SU-DHL-6 (cell line): ENCODE measurements around the gene SLC44A4.
"Not testable (repeated sequence)": the region's sequence is repeated elsewhere in the genome, so short reads cannot be mapped to it uniquely, and the experiment has no call there.

Experiments used
- H2AFZ ChIP-seq: fragments of 200-600 bp; sonication (generic); 2 replicates; pipeline ENCODE4 v1.6.1; 2014; ENCODE audit warnings: low read depth, mild to moderate bottlenecking, moderate library complexity, mixed read lengths, antibody characterized with exemption, low read length; ENCODE audit not compliant: severe bottlenecking
- H3F3A ChIP-seq: fragments of 200-600 bp; shearing (Covaris generic); 2 replicates; pipeline ENCODE4 v1.6.0; 2016; ENCODE audit warnings: antibody characterized with exemption, mild to moderate bottlenecking; ENCODE audit not compliant: insufficient read depth
- H3K27ac ChIP-seq: fragments of 200-600 bp; sonication (generic); 2 replicates; pipeline ENCODE4 v1.5.1; 2016; ENCODE audit warnings: low read depth, mild to moderate bottlenecking, low read length, moderate library complexity, mixed read lengths
- H3K27me3 ChIP-seq: fragments of 200-600 bp; sonication (generic), shearing (Covaris generic); 2 replicates; pipeline ENCODE4 v1.6.0; 2014; ENCODE audit warnings: mild to moderate bottlenecking, low read length
- H3K36me3 ChIP-seq: fragments of 200-600 bp; sonication (generic); 2 replicates; pipeline ENCODE4 v1.6.1; 2014; ENCODE audit warnings: mild to moderate bottlenecking, low read length, mixed read lengths
- H3K4me2 ChIP-seq: fragments of 300-600, 200-600 bp; shearing (Covaris generic), sonication (generic); 2 replicates; pipeline ENCODE4 v1.6.0; 2014; ENCODE audit warnings: low read length, low read depth, mild to moderate bottlenecking; ENCODE audit not compliant: poor library complexity, severe bottlenecking
- H3K4me3 ChIP-seq: fragments of 200-600 bp; sonication (generic); 2 replicates; pipeline ENCODE4 v1.5.1; 2014; ENCODE audit warnings: antibody characterized with exemption, low read length, mild to moderate bottlenecking, mixed read lengths; ENCODE audit not compliant: insufficient read depth, poor library complexity, severe bottlenecking
- H3K79me2 ChIP-seq: fragments of 200-600 bp; sonication (generic); 2 replicates; pipeline ENCODE4 v1.6.1; 2014; ENCODE audit warnings: mild to moderate bottlenecking, low read length, moderate library complexity; ENCODE audit not compliant: insufficient read depth
- H3K9ac ChIP-seq: fragments of 200-600 bp; sonication (generic); 2 replicates; pipeline ENCODE4 v1.7.0; 2014; ENCODE audit warnings: mild to moderate bottlenecking, low read length
- H3K9me2 ChIP-seq: fragments of 200-600 bp; sonication (generic); replicated peaks from 2 replicates; pipeline ENCODE4 v1.6.1; 2014; ENCODE audit warnings: low read length; ENCODE audit not compliant: insufficient read depth
- H3K9me3 ChIP-seq: fragments of 200-600 bp; sonication (generic); 2 replicates; pipeline ENCODE4 v1.6.1; 2014; ENCODE audit warnings: low read length, mixed read lengths; ENCODE audit not compliant: insufficient read depth
- H4K20me1 ChIP-seq: fragments of 200-600 bp; sonication (generic); 2 replicates; pipeline ENCODE4 v1.6.1; 2014; ENCODE audit warnings: low read depth, mild to moderate bottlenecking, antibody characterized with exemption, low read length, moderate library complexity, mixed read lengths
- CTCF ChIP-seq: fragments of 200-600 bp; sonication (generic); IDR thresholded peaks from one replicate; pipeline ENCODE4 v1.5.1; 2017; ENCODE audit warnings: antibody characterized with exemption, mild to moderate bottlenecking, low read length, moderate library complexity; ENCODE audit not compliant: insufficient read depth, poor library complexity, severe bottlenecking
- EZH2phosphoT487 ChIP-seq: fragments of 200-600 bp; sonication (generic), shearing (Covaris generic); conservative IDR thresholded peaks from 2 replicates; pipeline ENCODE4 v1.6.1; 2018; ENCODE audit warnings: mild to moderate bottlenecking, antibody characterized with exemption, low read length, moderate library complexity, mixed read lengths

Gene SLC44A4

GRCh38 chr6:31844507-31844906 lies 34.3 kb downstream of the SLC44A4 start:
- H2AFZ ChIP-seq: no peak overlapping the region
- H3K36me3 ChIP-seq: peaks cover 12% of the 10 kb centered on the region
- no peak overlapping the region for H3K4me2 ChIP-seq
- no peaks in the 10 kb centered on the region for H3K27me3 ChIP-seq
- H4K20me1 ChIP-seq: no peaks in the 10 kb centered on the region
- H3K9me2 ChIP-seq: no peaks in the 10 kb centered on the region
- H3K27ac ChIP-seq: no peak overlapping the region
- TF ChIP-seq CTCF: no peak
- no peak for TF ChIP-seq EZH2phosphoT487
- no peak overlapping the region for H3K9ac ChIP-seq
- H3K4me3 ChIP-seq: no peak overlapping the region
- no peaks in the 10 kb centered on the region for H3K79me2 ChIP-seq
- peaks cover 55% of the 10 kb centered on the region for H3F3A ChIP-seq
- no peaks in the 10 kb centered on the region for H3K9me3 ChIP-seq

- Histone ChIP-seq H3F3A (peaks cover 76% of the 10 kb centered on the region), H3K9me3 (no peaks in the 10 kb centered on the region), H3K79me2 (peaks cover 15% of the 10 kb centered on the region), H3K9me2 (no peaks in the 10 kb centered on the region), H2AFZ (no peak overlapping the region), H4K20me1 (peaks cover 16% of the 10 kb centered on the region), H3K9ac (no peak overlapping the region), H3K4me3 (no peak overlapping the region), H3K4me2 (no peak overlapping the region), H3K36me3 (peaks cover 33% of the 10 kb centered on the region), H3K27me3 (no peaks in the 10 kb centered on the region), H3K27ac (no peak overlapping the region)
- no peak for TF ChIP-seq CTCF
- no peak for TF ChIP-seq EZH2phosphoT487
Observed at GRCh38 chr6:31842053-31842452, 36.7 kb downstream of the SLC44A4 start.

- Histone ChIP-seq H3K79me2 (peaks cover 38% of the 10 kb centered on the region), H3F3A (peaks cover 84% of the 10 kb centered on the region), H3K36me3 (peaks cover 52% of the 10 kb centered on the region), H4K20me1 (peaks cover 25% of the 10 kb centered on the region)
- not testable (repeated sequence) for H3K27ac ChIP-seq, H3K27me3 ChIP-seq, H3K9ac ChIP-seq, H2AFZ ChIP-seq, H3K9me2 ChIP-seq, H3K9me3 ChIP-seq, H3K4me2 ChIP-seq, H3K4me3 ChIP-seq
Observed at GRCh38 chr6:31839779-31840126, 39.0 kb downstream of the SLC44A4 start.

- no peaks in the 10 kb centered on the region for H3K9me3 ChIP-seq
- H3K27ac ChIP-seq: no peak overlapping the region
- no peak overlapping the region for H3K4me3 ChIP-seq
- H3K9ac ChIP-seq: no peak overlapping the region
- peak overlapping the region; percentile 14 for H3K4me2 ChIP-seq
- no peaks in the 10 kb centered on the region for H3K9me2 ChIP-seq
- H4K20me1 ChIP-seq: peaks cover 25% of the 10 kb centered on the region
- H3K36me3 ChIP-seq: peaks cover 52% of the 10 kb centered on the region
- peaks cover 46% of the 10 kb centered on the region for H3K79me2 ChIP-seq
- H3F3A ChIP-seq: peaks cover 91% of the 10 kb centered on the region
- TF ChIP-seq CTCF (no peak), EZH2phosphoT487 (no peak)
- no peak overlapping the region for H2AFZ ChIP-seq
- no peaks in the 10 kb centered on the region for H3K27me3 ChIP-seq
Observed at GRCh38 chr6:31838968-31839367, 39.8 kb downstream of the SLC44A4 start.

- not testable (repeated sequence) for H2AFZ ChIP-seq, H3K9me2 ChIP-seq, H3K27me3 ChIP-seq, H3K9me3 ChIP-seq
- peaks cover 52% of the 10 kb centered on the region for H3K36me3 ChIP-seq
- H3F3A ChIP-seq: peaks cover 94% of the 10 kb centered on the region
- H4K20me1 ChIP-seq: peaks cover 25% of the 10 kb centered on the region
- peaks cover 50% of the 10 kb centered on the region for H3K79me2 ChIP-seq
- H3K9ac ChIP-seq: peak overlapping the region; percentile 96
- H3K4me2 ChIP-seq: peak overlapping the region; percentile 97
- peak overlapping the region; percentile 90; the same call in 1 of the 2 replicates for H3K27ac ChIP-seq
- H3K4me3 ChIP-seq: peak overlapping the region; percentile 92
Observed at GRCh38 chr6:31838114-31838553, 40.7 kb downstream of the SLC44A4 start.
